ENCODE data around the gene WDR45B. TPM values are rescaled to one million over a fixed set of nuclear protein-coding genes. Genes with fewer than 3 reads are reported as not detected.

WDR45B gene
- total and polyA plus RNA-seq, 7 donors, result 51.7 to 70.1 (median 66.8) TPM

DNA sequence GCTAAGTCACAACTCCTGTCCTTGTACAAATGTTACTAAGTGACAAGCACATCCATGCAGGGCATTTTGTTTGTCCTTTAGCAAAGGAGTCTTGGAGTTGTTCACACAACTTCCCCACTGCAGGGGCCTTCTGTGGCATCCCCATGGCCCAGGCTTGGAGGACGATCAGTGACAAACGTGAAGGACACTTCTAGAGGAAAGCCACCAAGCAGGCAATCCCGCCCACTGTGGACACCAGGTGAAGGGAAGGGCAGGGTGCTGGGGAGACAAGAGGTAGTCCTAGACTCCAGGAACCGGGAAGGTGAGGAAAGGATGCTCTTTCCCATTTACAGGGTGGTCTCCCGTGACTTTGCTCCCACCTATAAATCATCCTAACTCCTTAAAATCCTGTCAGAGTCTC lies 4.1 kb downstream of the WDR45B start:
- no peak overlapping the region for H3K4me3 ChIP-seq
- no peak overlapping the region for H3K27ac ChIP-seq
- TF ChIP-seq, protein P1, sequence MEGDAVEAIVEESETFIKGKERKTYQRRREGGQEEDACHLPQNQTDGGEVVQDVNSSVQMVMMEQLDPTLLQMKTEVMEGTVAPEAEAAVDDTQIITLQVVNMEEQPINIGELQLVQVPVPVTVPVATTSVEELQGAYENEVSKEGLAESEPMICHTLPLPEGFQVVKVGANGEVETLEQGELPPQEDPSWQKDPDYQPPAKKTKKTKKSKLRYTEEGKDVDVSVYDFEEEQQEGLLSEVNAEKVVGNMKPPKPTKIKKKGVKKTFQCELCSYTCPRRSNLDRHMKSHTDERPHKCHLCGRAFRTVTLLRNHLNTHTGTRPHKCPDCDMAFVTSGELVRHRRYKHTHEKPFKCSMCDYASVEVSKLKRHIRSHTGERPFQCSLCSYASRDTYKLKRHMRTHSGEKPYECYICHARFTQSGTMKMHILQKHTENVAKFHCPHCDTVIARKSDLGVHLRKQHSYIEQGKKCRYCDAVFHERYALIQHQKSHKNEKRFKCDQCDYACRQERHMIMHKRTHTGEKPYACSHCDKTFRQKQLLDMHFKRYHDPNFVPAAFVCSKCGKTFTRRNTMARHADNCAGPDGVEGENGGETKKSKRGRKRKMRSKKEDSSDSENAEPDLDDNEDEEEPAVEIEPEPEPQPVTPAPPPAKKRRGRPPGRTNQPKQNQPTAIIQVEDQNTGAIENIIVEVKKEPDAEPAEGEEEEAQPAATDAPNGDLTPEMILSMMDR (IDR thresholded peaks at IDR 0.05), result no peak
- no peak for TF ChIP-seq POLR2A (IDR thresholded peaks at IDR 0.05)
- no peak for TF ChIP-seq EP300 (IDR thresholded peaks at IDR 0.05)
- TF ChIP-seq POLR2AphosphoS5 (IDR thresholded peaks at IDR 0.05), result no peak
- H3K36me3 ChIP-seq, result peaks cover 7 to 53% (median 24%) of the 10 kb centered on the region in 4 donors
- H3K27me3 ChIP-seq, result no peaks in the 10 kb centered on the region
- no peaks in the 10 kb centered on the region for H3K9me3 ChIP-seq
- H3K4me1 ChIP-seq, result peaks cover 0 to 47% (median 27%) of the 10 kb centered on the region in 4 donors
- WGBS, 2 donors, result 87 to 91% methylated on average over 5 of the region's 5 CpGs
- intact Hi-C loops (cut with DNase I), result loop anchor here (10.0 kb wide), 1 partner anchor 149 kb away; no protein-coding TSS in a partner anchor
- DNase-seq, result no peak

DNA sequence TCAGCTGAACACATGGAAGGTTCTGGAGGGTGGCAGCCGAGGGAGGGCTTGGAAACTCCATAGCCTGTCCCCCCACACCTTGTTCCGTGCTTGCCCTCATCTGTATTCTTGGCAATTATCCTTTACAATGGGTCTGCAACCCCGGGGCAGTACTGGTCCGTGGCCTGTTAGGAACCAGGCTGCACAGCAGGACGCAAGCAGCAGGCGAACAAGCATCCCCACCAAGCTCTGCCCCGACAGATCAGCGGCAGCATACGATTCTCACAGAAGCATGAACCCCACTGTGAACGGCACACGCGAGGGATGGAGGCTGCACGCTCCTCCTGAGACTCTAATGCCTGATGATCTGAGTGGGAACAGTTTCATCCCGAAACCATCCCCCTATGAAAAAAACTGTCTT lies 6.2 kb downstream of the WDR45B start:
- TF ChIP-seq, protein P1 (IDR thresholded peaks at IDR 0.05), result no peak
- TF ChIP-seq POLR2A (IDR thresholded peaks at IDR 0.05) (no peak), POLR2AphosphoS5 (IDR thresholded peaks at IDR 0.05) (no peak), EP300 (IDR thresholded peaks at IDR 0.05) (no peak)
- no peak for DNase-seq
- Histone ChIP-seq H3K27me3 (no peaks in the 10 kb centered on the region), H3K4me1 (peaks cover 0 to 37% (median 19%) of the 10 kb centered on the region in 4 donors), H3K36me3 (peaks cover 7 to 59% (median 24%) of the 10 kb centered on the region in 4 donors), H3K27ac (no peak overlapping the region), H3K4me3 (no peak overlapping the region), H3K9me3 (no peaks in the 10 kb centered on the region)
- WGBS, 2 donors, result 94% methylated on average over 14 of the region's 14 CpGs
- intact Hi-C loops (cut with DNase I), result loop anchor here (2.0 to 10.0 kb wide), 2 partner anchors 25 to 147 kb away; no protein-coding TSS in a partner anchor

DNA sequence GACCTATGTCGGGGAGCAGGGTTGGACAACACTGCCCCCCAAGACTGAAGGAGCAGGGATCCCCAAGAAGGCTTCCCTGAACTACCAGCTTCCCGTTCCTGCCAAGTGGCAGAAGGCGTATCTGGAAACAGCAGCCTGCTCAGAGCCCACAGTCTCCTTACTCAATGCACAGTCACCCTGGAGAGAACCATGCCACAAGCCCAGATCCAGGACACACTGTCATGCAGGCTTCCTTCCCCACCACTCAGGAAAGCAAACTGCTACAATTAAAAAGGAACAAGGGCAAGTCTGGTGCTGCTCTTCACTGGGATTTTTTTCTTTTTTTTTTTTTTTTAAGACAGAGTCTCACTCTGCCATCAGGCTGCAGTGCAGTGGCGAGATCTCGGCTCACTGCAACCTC lies 8.2 kb downstream of the WDR45B start:
- Histone ChIP-seq H3K36me3 (peaks cover 7 to 59% (median 24%) of the 10 kb centered on the region in 4 donors), H3K4me3 (no peak overlapping the region), H3K9me3 (no peaks in the 10 kb centered on the region), H3K27ac (no peak overlapping the region), H3K4me1 (peaks cover 0 to 19% (median 2%) of the 10 kb centered on the region in 4 donors), H3K27me3 (no peaks in the 10 kb centered on the region)
- TF ChIP-seq POLR2A (IDR thresholded peaks at IDR 0.05) (no peak), EP300 (IDR thresholded peaks at IDR 0.05) (no peak), POLR2AphosphoS5 (IDR thresholded peaks at IDR 0.05) (no peak)
- TF ChIP-seq, protein P1 (IDR thresholded peaks at IDR 0.05), result no peak
- WGBS, 2 donors, result 90 to 95% methylated on average over 5 of the region's 5 CpGs
- DNase-seq, result no peak
- intact Hi-C loops (cut with DNase I), result loop anchor here (10.0 kb wide), 1 partner anchor 145 kb away; no protein-coding TSS in a partner anchor

DNA sequence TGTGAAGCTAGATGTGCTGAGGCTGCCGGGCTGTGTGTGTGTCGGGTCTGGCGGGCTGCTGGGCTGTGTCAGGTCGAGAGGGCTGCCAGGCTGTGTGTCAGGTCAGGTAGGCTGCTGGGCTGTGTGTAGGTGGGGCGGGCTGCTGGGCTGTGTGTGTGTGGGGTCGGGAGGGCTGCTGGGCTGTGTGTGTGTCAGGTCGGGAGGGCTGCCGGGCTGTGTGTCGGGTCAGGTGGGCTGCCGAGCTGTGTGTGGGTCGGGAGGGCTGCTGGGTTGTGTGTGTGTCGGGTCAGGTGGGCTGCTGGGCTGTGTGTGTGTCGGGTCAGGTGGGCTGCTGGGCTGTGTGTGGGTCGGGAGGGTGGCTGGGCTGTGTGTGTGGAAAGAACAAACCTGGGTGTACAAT lies 8.6 kb downstream of the WDR45B start:
- peaks cover 0 to 15% (median 0%) of the 10 kb centered on the region in 4 donors for H3K4me1 ChIP-seq
- peaks cover 7 to 59% (median 24%) of the 10 kb centered on the region in 4 donors for H3K36me3 ChIP-seq
- DNase-seq, result no peak
- no peaks in the 10 kb centered on the region for H3K9me3 ChIP-seq
- intact Hi-C loops (cut with DNase I), result loop anchor here (10.0 kb wide), 2 partner anchors 145 to 285 kb away; partner anchors contain the start of gene TEX19
- 91% methylated on average over 14 of the region's 14 CpGs for WGBS, 2 donors
- TF ChIP-seq EP300 (IDR thresholded peaks at IDR 0.05) (no peak), POLR2A (IDR thresholded peaks at IDR 0.05) (no peak), POLR2AphosphoS5 (IDR thresholded peaks at IDR 0.05) (no peak)
- TF ChIP-seq, protein P1 (IDR thresholded peaks at IDR 0.05), result no peak
- no peak overlapping the region for H3K27ac ChIP-seq
- H3K27me3 ChIP-seq, result no peaks in the 10 kb centered on the region
- no peak overlapping the region for H3K4me3 ChIP-seq

All from sigmoid colon (tissue), 7 donors.